ENCODE measurements around the gene DCP2. TPM values are rescaled to one million over a fixed set of nuclear protein-coding genes. Genes with fewer than 3 reads are reported as not detected.

The DCP2 gene
- total RNA-seq: 39.5 and 59.6 TPM in 2 replicates

DNA sequence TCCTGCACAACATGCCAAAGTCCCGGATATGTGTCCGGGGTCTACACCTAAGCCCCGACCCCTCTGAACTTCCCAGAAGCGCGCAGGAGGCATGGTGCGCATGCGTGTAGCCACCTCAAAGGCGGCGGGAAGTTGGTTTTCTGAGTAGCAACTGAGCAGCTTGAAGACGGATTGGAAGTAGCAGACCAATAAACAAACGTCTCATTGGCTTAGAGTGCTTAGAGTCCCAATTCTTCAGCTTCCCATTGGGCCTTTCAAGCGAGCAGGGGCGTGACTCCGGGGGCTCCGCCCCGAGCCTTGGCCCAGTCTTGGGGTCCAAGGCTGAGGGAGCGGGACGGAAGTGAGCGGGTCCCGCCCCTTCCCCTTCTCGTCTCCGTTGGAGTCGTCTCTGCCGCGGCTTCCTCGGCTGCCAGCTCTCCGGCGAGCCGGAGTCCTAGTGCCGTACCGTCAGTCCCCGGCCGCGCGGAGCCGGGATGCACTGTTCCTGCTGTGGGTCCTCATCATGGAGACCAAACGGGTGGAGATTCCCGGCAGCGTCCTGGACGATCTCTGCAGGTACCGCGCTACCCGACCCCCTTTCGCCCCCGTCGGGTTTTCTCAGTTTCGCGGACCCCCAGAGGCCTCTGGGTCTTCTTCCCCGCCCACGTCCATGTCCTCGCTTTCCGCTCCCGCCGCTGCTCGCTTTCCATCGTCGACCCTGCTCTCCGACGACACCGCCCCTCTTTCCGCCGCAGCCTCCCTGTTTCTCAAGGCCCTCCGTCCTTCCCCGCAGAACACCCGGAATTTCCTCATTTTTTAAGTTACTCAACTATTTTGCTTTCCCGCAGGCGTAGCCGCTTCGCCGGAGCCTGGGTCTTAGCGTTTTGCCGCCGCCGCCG lies at the start of gene DCP2:
Gene DCP2 (plus strand): TSS at position 367 of the 878 bp plus-strand sequence. CDS start 136 bp downstream, at position 503.

Other genes with a start within 250 kb of the DCP2 start
- 67.9 and 70.2 TPM in 2 replicates for gene APC, start 238.9 kb upstream of the DCP2 start, total RNA-seq
- 39.5 and 57.2 TPM in 2 replicates for gene SRP19, start 115.5 kb upstream of the DCP2 start, total RNA-seq
- 42.1 and 47.2 TPM in 2 replicates for gene REEP5, start 54.6 kb upstream of the DCP2 start, total RNA-seq

Data from vein endothelial cell (primary cell).